Measurements from ENCODE around the gene CALD1. TPM values are rescaled to one million over a fixed set of nuclear protein-coding genes. Genes with fewer than 3 reads are reported as not detected.

Gene CALD1
- total RNA-seq, 1 donor from 2014 or later = 127 TPM

- DNase-seq = no peak
Measured at GRCh38 chr7:134787720-134788119, 8.3 kb downstream of the CALD1 start.

DNA sequence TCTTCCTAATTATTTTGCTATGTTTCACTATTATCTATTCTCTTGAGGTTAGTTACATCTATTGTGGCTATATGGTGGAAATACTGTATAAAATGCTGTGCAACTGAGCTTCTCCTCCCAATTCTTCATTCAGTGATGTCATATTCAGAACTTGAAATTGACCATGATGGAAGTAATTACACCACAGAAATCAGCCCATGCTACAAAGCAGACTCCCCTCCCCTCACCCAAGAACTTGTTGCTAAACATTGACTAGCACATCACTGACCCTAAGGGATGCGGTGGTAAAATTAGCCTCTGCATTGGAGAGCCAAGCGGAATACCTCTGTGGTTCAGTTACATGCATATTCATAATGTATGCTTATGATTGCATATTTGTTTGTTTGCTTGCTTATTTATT is 8.8 kb downstream of the CALD1 start:
- DNase-seq = no peak

DNA sequence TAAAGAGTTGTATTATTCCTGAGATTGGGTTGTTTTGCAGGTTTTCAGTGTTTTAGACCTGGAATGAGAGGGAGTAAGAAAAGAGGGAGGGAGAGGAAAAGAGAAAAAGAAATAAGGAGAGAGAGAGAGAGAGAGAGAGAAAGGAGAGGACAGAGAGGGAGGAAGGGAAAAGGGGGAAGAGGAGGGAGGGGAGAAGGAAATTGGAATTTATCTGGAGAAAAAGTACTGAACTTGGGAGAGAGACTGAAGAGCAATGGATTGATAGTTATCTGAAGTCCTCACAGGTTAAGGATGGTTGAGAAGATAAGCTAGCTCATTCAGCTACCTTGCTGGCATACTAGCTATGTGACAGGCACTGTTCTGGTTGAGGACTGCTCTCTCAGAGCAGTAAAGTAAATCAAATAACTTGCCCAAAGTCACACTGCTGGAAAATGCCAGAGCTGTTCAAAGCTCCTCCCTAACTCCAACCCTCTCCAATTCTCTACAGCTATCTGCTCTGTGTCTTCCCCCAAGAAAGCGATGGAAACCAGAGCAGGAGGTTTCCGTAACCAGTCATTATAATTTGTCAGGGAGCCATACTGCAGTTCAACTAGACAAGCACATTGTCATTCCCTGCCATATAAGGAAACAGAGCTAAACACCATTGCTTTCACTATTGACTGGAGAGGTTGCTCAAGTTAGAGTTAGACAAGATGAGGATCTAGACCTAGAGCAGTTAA is 10.7 kb downstream of the CALD1 start:
- DNase-seq = peak; percentile 81

- no peak for DNase-seq
Measured at GRCh38 chr7:134792968-134793367, 13.5 kb downstream of the CALD1 start.

GRCh38 chr7:134795231-134795630 is 15.8 kb downstream of the CALD1 start:
- DNase-seq = no peak

DNA sequence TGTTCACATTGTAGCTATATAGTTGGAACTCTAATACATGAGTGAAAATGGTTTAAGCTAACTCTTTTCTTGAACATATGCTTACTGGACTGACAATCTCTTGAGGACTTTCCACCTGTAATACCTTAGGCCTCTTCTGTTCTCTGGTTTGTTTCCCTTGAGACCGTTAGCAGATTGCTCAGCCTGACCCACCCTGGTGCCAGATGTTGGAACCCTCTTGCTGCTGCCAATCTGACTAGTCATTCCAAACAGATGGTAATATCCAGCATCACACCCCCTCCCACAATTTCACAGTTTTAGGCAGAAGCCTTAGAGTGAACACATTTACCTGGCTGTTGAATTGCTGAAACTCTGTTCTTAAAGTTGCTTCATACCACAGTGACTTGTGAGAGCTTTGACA is 18.7 kb downstream of the CALD1 start:
- DNase-seq = no peak

DNA sequence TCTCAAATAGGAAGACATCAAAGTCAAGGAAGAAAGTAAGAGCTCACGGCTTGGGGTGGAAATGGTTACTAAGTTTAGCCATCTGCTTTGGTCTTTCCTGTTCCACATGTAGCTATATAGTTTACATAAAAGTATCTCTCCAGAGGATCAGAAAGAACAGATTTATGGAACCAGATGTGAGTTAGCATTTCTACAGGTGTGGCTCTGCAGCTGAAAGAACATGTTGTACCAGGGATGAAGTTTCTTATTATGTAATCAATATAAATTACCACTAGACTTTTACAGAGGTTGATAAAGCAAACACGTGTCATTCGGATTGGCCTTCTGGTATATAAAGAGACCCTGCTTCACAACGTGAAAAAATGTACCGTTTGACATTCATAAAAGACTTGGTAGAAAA is 19.9 kb downstream of the CALD1 start:
- DNase-seq = peak; percentile 35

DNA sequence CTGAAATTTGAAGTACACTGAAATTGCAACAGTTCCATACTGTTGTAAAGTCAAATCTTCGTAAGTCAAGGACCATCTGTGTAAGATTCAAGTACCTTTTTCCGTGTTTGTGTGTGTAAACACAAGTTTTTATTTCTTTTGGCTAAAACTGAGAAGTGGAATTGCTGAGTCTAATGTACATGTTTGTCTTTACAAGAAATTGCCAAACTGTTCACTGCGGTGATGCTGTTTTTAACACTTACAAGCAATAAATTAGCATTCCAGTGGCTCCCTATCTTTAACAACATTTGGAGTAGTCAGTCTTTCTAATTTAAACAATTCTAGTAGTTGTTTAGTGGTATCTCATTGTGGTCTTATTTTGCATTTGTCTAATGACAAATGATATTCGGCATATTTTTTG is 23.3 kb downstream of the CALD1 start:
- DNase-seq = no peak

DNA sequence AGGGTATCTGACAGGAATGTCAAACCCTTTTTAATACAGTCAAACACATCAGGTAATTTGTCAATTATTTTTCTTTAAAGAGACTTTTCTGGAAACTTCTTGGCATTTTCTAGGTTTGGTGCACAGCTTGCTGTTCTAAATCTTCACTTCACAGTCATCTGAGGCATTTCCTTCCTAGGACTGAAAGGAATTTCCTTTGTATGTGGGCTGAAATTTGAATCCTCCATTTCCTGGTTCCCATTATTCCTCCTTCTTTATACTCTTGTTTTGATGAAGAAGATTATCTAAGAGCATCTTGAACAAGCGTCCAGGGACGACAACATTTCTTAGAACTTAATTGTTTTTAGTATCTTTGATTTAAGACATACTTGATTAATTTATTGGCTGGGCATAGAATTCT is 24.9 kb downstream of the CALD1 start:
- DNase-seq = no peak

- no peak for DNase-seq
Measured at GRCh38 chr7:134804854-134805253, 25.4 kb downstream of the CALD1 start.

DNA sequence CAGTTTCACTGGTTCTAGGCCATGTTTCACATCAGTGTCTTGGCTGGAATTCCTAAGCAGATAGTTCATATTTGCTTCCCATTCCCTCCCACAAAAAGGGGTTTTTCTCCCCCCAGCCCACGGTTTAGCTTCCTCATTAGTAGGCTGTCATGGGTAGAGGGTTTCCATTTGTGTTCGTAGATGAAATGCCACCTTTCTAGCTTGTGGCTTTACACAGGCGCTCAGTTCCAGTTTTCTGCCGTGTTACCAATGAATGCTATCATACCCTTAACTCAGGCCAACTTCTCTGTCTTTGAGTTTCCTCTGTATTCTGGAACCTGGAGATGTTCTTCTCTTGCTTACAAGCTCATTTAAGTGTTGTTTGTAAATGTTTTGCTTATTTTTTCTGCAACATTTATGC is 26.8 kb downstream of the CALD1 start:
- no peak for DNase-seq

DNA sequence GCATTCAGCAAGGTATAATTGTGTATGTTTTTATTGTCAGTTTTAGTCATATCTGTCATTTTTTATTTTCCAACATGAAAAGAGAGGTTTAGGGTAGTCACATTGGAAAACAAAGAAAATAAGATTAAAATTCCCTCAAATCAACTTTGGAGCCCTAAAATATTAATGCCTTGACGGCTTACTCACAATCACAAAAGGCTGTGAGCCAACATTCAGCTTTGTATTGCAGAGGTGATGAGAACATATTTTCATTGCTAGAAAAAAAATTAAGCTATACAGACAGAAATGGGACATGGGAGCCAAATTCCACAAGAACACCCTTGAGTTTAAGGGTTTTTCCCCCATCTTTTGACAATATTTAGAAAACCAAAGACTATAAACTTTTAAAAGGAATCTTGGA is 30.2 kb downstream of the CALD1 start:
- DNase-seq = no peak

DNA sequence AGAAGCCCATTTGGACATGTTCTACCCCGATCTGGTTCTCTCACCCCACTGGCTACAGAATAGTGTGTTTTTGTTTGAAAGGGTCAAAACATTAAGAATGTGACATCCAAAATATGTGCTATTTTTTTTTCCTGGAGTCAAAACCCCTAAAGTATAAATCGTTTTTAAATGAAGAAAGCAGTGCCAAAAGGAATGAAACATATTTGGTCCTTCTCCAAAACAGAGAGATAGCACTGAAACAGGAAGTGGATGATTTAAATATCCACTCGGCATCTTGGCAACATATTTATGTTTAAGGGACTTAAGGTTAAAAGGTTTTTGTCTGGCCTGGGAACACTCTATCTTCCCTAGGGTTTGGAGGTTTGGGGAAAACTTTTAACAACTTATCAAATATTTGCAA is 32.3 kb downstream of the CALD1 start:
- no peak for DNase-seq

GRCh38 chr7:134813663-134814396 is 34.4 kb downstream of the CALD1 start:
- no peak for DNase-seq

- DNase-seq = no peak
Measured at GRCh38 chr7:134814730-134815364, 35.4 kb downstream of the CALD1 start.

GRCh38 chr7:134818613-134819345 is 39.3 kb downstream of the CALD1 start:
- DNase-seq = peak; percentile 54

DNA sequence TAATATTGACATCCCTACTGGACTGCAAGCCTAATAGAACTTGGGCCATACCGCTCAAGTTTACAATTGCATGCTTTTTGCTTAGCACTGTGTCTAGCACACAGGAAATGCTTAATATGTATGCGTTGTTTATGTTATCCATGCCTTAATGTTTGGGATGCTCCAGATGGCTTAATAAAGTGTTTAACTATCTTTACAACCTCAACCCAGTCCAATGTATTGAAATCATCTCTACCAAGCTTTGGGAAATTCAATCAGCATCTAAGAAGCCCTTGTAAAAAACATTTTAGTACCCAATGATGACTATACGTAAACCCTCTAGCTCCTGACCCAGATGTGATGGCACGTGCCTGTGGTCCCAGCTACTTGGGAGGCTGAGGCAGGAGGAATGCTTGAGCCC is 40.0 kb downstream of the CALD1 start:
- DNase-seq = no peak

GRCh38 chr7:134820295-134820694 is 40.9 kb downstream of the CALD1 start:
- DNase-seq = no peak

- DNase-seq = peak; percentile 18
Measured at GRCh38 chr7:134820778-134821177, 41.3 kb downstream of the CALD1 start.

GRCh38 chr7:134823400-134823799 is 44.0 kb downstream of the CALD1 start:
- peak; percentile 13 for DNase-seq

DNA sequence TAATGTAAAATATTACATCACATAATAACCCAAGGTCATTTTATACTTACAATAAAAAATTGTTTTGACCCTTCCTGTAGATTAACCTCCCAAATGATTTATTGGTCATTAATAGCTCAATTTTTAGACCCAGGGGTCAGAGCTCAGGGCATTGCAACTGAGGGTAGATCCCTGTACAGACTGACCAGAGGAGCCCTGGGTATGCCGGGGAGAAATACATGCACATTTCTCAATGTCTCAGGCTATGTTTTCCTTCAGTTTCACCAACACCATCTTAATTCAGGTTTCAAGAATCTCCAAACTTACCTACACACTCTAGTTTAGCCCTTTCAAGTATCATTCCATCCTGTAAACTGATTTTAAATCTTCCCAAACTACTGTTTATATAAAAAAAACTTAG is 46.2 kb downstream of the CALD1 start:
- DNase-seq = no peak

DNA sequence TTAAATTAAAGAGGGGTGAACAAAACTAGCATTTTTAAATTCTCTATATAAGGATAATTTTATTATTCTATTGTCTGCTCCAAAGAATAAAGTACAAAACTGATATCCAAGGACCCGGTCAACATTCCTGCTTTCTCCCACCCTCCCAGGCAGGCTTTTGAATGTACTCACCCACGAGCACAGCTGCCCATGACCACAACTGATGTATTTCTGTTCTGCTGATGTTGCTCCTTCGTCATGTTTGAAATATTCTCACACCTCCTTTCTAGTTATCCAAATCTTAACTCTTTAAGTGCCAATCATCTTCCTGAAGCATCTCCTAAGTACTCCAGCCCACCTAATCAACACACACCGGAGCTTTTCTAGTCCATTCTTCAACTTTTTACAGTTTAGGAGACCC is 46.7 kb downstream of the CALD1 start:
- DNase-seq = peak; percentile 25

GRCh38 chr7:134827436-134827835 is 48.0 kb downstream of the CALD1 start:
- DNase-seq = no peak
